Panc1 (cell line): ENCODE measurements around the gene MYO5B. TPM values are rescaled to one million over a fixed set of nuclear protein-coding genes. Genes with fewer than 3 reads are reported as not detected.

Source experiments
- ATAC-seq: fragments of 200-7000 bp; cut with Tn5 transposase; 2 replicates; pipeline ENCODE4 v1.9.1; 2020; ENCODE audit warnings: mild to moderate bottlenecking, moderate library complexity
- BruUV-seq: library from RNA; stranded (reverse); fragments of 400-500 nt; replicated peaks from 2 replicates; lab custom pipeline; 2021; lab: Mats Ljungman, UMichigan
- CTCF ChIA-PET: fragments of 300-600 bp; sonication (Branson Sonifier 250); formaldehyde crosslinking; loops from one replicate; lab custom pipeline; 2022; ENCODE audit warnings: antibody characterized with exemption; lab: Charles Lee
- POLR2A ChIA-PET: fragments of 300-600 bp; sonication (Branson Sonifier 250); formaldehyde crosslinking; loops from one replicate; lab custom pipeline; 2022; ENCODE audit warnings: antibody characterized with exemption; lab: Charles Lee
- DNase-seq: peaks from one replicate; pipeline ENCODE4 v3.0.0-alpha.2; 2010; ENCODE audit warnings: low read depth, low spot score
- H3K27ac ChIP-seq: 2 replicates; pipeline ENCODE4 v1.5.1; 2011; ENCODE audit warnings: mild to moderate bottlenecking, low read length, inconsistent platforms
- H3K27me3 ChIP-seq: fragments of 200-500 bp; sonication (Bioruptor generic); 2 replicates; pipeline ENCODE4 v1.6.0; 2014; ENCODE audit warnings: low read length, inconsistent platforms; ENCODE audit not compliant: control insufficient read depth, insufficient read depth
- H3K36me3 ChIP-seq: fragments of 200-500 bp; sonication (Bioruptor generic); 2 replicates; pipeline ENCODE4 v1.5.1; 2014; ENCODE audit warnings: inconsistent platforms, mild to moderate bottlenecking, low read length, moderate library complexity; ENCODE audit not compliant: control insufficient read depth, insufficient read depth
- H3K4me1 ChIP-seq: 2 replicates; pipeline ENCODE4 v1.5.1; 2011; ENCODE audit warnings: inconsistent platforms, mild to moderate bottlenecking, low read length, moderate library complexity; ENCODE audit not compliant: control insufficient read depth, insufficient read depth
- H3K4me3 ChIP-seq, 2 experiments: 2 replicates each; pipeline ENCODE4 v1.5.1; 2011 to 2012; ENCODE audit warnings: low read depth in 2 of 2, low read length in 2 of 2, mild to moderate bottlenecking in 2 of 2, inconsistent platforms in 1 of 2, moderate library complexity in 1 of 2
- H3K9me3 ChIP-seq: fragments of 200-500 bp; sonication (Bioruptor generic); 2 replicates; pipeline ENCODE4 v1.5.1; 2014; ENCODE audit warnings: low read depth, mild to moderate bottlenecking, inconsistent platforms, low read length, moderate library complexity; ENCODE audit not compliant: control insufficient read depth, insufficient read depth
- CTCF ChIP-seq: fragments of 450-650 bp; IDR thresholded peaks from 2 replicates; pipeline ENCODE4 v1.5.1; 2017; ENCODE audit warnings: mild to moderate bottlenecking
- POLR2AphosphoS5 ChIP-seq: IDR thresholded peaks from 2 replicates; pipeline ENCODE4 v1.6.1; 2012; ENCODE audit warnings: mild to moderate bottlenecking, low read depth, low read length, moderate library complexity
- REST ChIP-seq, 2 experiments: IDR thresholded peaks; 2 replicates each; pipeline ENCODE4 v1.6.1; 2011 to 2012; ENCODE audit warnings: low read depth in 2 of 2, control low read depth in 1 of 2, low read length in 1 of 2, mild to moderate bottlenecking in 1 of 2, moderate library complexity in 1 of 2; ENCODE audit not compliant: insufficient read depth in 1 of 2
- SIN3A ChIP-seq: IDR thresholded peaks from 2 replicates; pipeline ENCODE4 v1.6.1; 2012; ENCODE audit warnings: low read depth, mild to moderate bottlenecking, low read length, moderate library complexity, borderline replicate concordance; ENCODE audit not compliant: insufficient read depth
- TCF7L2 ChIP-seq: IDR thresholded peaks from 2 replicates; pipeline ENCODE4 v1.6.1; 2011; ENCODE audit warnings: mild to moderate bottlenecking, low read depth, low read length, inconsistent platforms
- in situ Hi-C: cut with HindIII; loops from 2 replicates; pipeline ENCODE4 v1.10.0; 2016; ENCODE audit warnings: low sequenced_read_pairs, low pct_unique_long_range_greater_than_20kb
- intact Hi-C: fragments of 100-400 bp; cut with micrococcal nuclease; formaldehyde crosslinking; loops from one replicate; pipeline ENCODE4 v1.10.0; 2022; ENCODE audit not compliant: unreplicated experiment
- total RNA-seq: library from RNA; stranded (reverse); gene quantifications from one replicate; pipeline ENCODE4 v1.2.1, GENCODE V29; 2021; ENCODE audit not compliant: unreplicated experiment

Gene MYO5B
- total RNA-seq, 1 experiment from 2014 or later, result 0.31 TPM

GRCh38 chr18:49894517-49895226 lies 300.3 kb downstream of the MYO5B start:
- Histone ChIP-seq H3K4me3 (no peak overlapping the region), H3K27ac (no peak overlapping the region), H3K4me1 (no peaks in the 10 kb centered on the region), H3K36me3 (no peaks in the 10 kb centered on the region), H3K9me3 (no peaks in the 10 kb centered on the region), H3K27me3 (no peaks in the 10 kb centered on the region; the same call in 1 of the 2 replicates)
- BruUV-seq, result no TSS peak
- CTCF ChIA-PET, result no interaction called here
- in situ Hi-C loops (no loop called here), intact Hi-C loops (no loop called here)
- POLR2A ChIA-PET, result no interaction called here
- TF ChIP-seq SIN3A (no peak), POLR2AphosphoS5 (no peak), REST (IDR thresholded peaks at IDR 0.05; ENCODE audit: insufficient read depth in 1 of 2, low read depth in 2 of 2, low read length in 1 of 2) (no peak), TCF7L2 (no peak), CTCF (no peak)
- ATAC-seq, result no peak
- DNase-seq, result no peak

GRCh38 chr18:49893036-49893435 lies 301.9 kb downstream of the MYO5B start:
- Histone ChIP-seq H3K27ac (no peak overlapping the region), H3K4me3 (no peak overlapping the region), H3K4me1 (no peaks in the 10 kb centered on the region), H3K9me3 (no peaks in the 10 kb centered on the region), H3K27me3 (no peaks in the 10 kb centered on the region; the same call in 1 of the 2 replicates), H3K36me3 (no peaks in the 10 kb centered on the region)
- TF ChIP-seq CTCF, result no peak
- TF ChIP-seq POLR2AphosphoS5, result no peak
- no peak for TF ChIP-seq REST (IDR thresholded peaks at IDR 0.05; ENCODE audit: insufficient read depth in 1 of 2, low read depth in 2 of 2, low read length in 1 of 2)
- TF ChIP-seq TCF7L2, result no peak
- no peak for TF ChIP-seq SIN3A
- ChIA-PET POLR2A (no interaction called here), CTCF (no interaction called here)
- intact Hi-C loops (no loop called here), in situ Hi-C loops (no loop called here)
- ATAC-seq (no peak), DNase-seq (no peak)
- no TSS peak for BruUV-seq
